ENCODE results near the gene PRMT3.
"Not testable (repeated sequence)": the region's sequence is repeated elsewhere in the genome, so short reads cannot be mapped to it uniquely, and the experiment has no call there.

The PRMT3 gene

DNA sequence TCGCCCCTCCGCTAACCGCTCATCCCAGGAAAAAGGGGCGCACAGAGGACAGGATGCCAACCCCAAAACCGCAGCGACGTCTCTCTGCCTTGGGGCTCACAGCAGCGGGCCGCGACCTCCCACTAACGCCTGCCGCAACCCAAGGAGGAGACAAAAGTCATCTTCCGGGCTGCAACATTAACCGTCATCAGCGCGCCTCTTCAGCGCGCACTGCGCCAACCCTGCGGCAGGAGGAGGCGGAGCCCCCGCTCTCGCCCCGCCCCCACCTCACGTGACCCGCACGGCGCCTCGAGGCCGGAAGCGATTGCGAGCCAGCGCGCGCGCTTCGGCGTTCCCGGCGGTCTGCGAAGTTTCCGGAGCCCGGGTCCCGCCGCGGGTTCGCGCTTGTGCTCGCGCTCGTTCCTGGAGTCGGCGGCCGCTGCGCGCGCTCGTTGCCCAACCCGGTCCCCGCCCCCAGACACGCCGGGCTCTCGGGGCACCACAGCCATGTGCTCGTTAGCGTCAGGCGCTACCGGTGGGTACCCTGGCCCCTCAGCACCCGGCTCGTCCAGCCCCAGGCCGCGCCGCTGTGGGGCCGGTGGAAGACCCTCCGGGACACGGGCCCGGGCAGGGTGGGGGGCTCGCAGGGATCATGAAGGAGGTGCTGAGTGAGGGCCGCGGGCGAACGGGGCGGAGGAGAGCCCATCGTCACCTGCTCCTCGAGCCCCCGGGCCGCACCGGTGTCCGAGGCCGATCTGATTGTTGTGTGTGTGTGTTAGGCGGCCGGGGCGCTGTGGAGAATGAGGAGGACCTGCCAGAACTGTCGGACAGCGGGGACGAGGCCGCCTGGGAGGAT lies at the start of gene PRMT3:
PRMT3 (plus strand) TSS at position 456 of the 835 bp plus-strand sequence; CDS start at position 487, 31 bp downstream.
- peak; percentile 92 for DNase-seq (ENCODE audit: low spot score)

DNA sequence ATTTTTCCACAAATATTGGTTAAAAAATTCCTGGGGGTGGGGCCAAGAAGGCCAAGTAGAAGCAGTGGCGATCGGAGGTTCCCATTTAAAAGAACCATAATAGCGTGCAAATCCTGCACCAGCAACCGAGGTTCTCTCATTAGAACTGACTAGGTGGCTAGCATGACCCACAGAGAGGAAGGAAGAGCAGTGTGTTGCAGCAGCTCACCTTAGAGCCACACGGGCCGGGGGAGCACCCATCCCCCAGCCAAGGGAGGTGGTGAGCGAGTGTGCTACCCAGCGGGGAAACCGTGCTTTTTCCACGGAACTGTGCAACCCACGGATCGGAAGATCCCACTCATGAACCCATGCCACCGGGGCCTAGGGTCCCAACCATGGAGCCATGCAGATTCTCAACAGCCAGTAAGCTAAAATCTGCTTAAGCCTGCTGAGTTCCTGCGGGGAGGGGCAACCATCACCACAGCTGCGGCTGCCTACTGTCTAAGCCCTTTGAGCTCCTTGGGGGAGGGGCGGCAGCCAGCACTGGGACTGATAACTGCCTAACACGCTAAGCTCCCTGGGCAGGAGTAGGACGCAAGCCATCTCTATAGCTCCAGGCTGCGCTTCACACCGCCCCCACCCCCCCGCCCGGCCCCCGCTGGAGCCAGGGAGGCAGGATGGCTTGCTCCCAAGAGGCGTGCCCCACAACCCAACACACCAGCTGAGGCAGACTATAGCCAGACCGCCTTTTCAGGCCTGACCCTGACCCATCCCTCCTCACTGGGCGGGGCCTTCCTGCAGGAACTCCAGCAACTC lies 45.0 kb upstream of the PRMT3 start:
- no peak for DNase-seq (ENCODE audit: low spot score)

DNA sequence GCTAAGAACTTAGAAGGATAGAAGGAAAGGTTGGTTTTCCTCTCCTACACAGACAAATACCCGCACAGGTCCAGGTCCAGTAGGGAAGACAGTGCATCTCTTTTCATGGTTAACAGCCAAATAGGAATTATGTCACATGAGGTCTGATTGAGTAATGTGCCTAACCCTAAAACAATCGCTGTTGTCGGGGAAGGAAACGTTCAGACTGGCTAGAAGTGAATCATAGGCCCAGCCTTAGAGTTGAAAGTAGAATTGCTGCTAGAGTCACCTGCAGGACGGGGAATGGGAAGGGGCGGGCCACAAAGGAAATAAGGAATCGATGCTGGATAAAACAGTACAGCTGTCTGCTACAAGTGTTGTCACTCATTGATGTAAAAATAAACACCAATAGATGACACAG lies 36.4 kb upstream of the PRMT3 start:
- DNase-seq (ENCODE audit: low spot score): no peak

DNA sequence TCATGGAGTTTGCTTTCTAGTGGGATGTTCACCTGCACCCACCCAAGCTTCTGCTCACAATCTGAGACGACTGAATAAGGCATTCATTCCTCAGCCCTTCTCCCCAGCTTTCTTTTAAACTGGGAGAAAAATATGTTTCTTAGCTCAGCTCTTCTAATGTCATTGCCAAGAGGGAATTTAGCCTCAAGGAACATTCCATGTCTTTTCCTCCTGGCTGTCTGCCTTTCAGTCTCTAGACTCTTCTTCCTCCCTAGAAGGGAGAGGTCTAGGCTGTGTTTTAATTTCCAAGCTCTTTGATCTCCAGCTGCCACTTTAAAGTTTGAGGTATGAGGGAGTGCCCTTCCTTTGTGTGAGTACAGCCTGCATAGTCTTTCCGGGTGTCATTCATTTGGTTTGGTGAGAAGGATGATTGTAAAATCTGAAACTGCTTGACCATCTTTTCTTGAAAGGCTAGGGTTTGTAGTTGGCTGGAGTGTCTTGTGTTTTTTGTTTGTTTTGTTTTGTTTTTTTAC lies 35.7 kb upstream of the PRMT3 start:
- no peak for DNase-seq (ENCODE audit: low spot score)

- peak; percentile 23 for DNase-seq (ENCODE audit: low spot score)
These were observed 33.6 kb upstream of the PRMT3 start for GRCh38 chr11:20353829-20354434.

- peak; percentile 37 for DNase-seq (ENCODE audit: low spot score)
These were observed 32.0 kb upstream of the PRMT3 start for GRCh38 chr11:20355221-20356219.

DNA sequence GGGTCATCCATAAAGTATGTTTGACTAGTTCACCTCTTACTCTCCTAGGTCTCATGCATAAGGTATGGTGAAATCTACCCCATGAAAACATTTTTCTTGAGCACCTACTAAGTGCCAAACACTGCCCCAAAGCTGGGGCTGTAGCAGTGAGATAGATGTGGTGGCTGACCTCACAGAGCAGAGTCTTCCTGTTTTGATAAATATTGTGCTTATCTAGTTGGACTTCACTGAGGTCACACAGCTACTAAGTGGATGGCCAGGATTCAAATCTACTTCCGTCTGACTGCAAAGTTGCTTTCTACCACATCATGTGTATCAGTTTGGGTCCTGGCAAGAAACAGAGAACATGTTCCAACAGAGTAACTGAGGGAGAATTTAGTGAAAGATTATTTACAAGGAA lies 30.4 kb upstream of the PRMT3 start:
- DNase-seq (ENCODE audit: low spot score): no peak

GRCh38 chr11:20360650-20361049 lies 26.9 kb upstream of the PRMT3 start:
- DNase-seq (ENCODE audit: low spot score): no peak

DNA sequence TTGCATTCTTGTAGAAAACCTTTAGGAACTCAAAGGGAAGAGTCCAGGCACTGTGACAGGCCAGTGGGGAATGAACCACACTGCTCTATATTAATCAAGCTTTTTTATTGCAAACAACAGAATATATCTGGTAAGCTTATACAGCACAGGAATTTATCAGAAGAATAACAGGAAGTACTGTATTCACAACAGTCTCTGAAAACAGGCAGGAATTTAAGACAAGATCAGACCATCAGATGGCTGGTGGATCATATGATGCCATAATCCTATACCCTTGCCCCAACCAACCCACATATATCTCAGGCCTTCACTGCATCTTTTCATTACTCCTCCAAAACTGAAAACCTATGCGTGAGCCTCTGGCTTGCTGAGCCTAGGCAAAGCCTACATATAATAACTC lies 25.0 kb upstream of the PRMT3 start:
- no peak for DNase-seq (ENCODE audit: low spot score)

DNA sequence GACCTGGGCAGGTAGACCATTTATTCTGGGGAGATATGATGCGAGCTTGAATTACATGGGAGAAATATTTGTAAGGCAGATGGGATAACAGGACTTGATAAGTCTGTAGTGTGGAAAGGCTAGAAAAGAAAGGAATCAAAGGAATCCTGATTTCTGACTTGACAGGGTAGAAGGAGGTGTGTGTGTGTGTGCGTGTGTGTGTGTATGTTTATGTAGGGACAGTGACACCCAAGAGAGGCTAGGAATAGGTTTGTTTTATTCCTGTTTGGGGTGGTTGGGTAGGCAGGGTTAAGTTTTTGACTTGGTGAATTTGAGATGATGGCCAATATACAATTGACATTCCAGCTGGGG lies 24.4 kb upstream of the PRMT3 start:
- no peak for DNase-seq (ENCODE audit: low spot score)

GRCh38 chr11:20363500-20364340 lies 23.8 kb upstream of the PRMT3 start, which contains the start of gene HTATIP2:
Gene HTATIP2, plus strand, starts transcription at chr11:20363714. Its CDS starts 524 bp downstream, at chr11:20364238.
- DNase-seq (ENCODE audit: low spot score): peak; percentile 54

GRCh38 chr11:20364341-20364792 lies 23.1 kb upstream of the PRMT3 start:
- no peak for DNase-seq (ENCODE audit: low spot score)

- not testable (repeated sequence) for DNase-seq (ENCODE audit: low spot score)
These were observed 22.1 kb upstream of the PRMT3 start for GRCh38 chr11:20365465-20365864.

- DNase-seq (ENCODE audit: low spot score): peak; percentile 91
These were observed 20.1 kb upstream of the PRMT3 start for GRCh38 chr11:20367313-20367948.

DNA sequence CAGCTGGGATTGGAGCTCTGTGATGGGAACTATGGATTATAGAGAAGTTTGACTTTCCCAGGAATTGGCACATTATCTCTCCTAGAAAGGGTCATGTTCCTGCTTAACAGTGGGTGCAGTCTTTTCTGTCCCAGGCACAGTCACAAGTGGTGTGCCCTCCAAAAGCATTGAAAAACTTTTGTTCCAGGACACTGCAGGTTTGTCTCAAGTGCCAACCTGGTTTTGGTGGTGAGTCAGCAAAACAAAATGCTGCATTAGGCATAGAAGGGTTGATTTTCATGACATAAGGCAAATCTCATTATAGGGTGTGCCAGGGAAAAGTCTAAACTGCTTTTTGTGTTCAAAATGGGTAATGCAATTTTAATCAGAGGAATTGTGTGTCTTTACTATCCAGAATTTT lies 19.1 kb upstream of the PRMT3 start:
- DNase-seq (ENCODE audit: low spot score): no peak

- no peak for DNase-seq (ENCODE audit: low spot score)
These were observed 17.7 kb upstream of the PRMT3 start for GRCh38 chr11:20369826-20370225.

- DNase-seq (ENCODE audit: low spot score): no peak
These were observed 15.4 kb upstream of the PRMT3 start for GRCh38 chr11:20372081-20372626.

GRCh38 chr11:20373147-20373546 lies 14.4 kb upstream of the PRMT3 start:
- DNase-seq (ENCODE audit: low spot score): no peak

GRCh38 chr11:20373568-20374209 lies 13.8 kb upstream of the PRMT3 start:
- DNase-seq (ENCODE audit: low spot score): no peak
